HCT116 (cell line): Measurements from ENCODE around the gene CDHR5. TPM values are rescaled to one million over a fixed set of nuclear protein-coding genes. Genes with fewer than 3 reads are reported as not detected.

Experiments used
- ATAC-seq: fragments of 200-7000 bp; cut with Tn5 transposase; 2 replicates; pipeline ENCODE4 v1.9.1; 2020; ENCODE audit warnings: mild to moderate bottlenecking, moderate library complexity
- BruUV-seq: library from RNA; stranded (reverse); fragments of 400-500 nt; replicated peaks from 2 replicates; lab custom pipeline; 2021; lab: Mats Ljungman, UMichigan
- CTCF ChIA-PET: fragments of 300-600 bp; sonication (Branson Sonifier 250); formaldehyde crosslinking; loops from one replicate; lab custom pipeline; 2021; ENCODE audit warnings: antibody characterized with exemption; lab: Charles Lee
- POLR2A ChIA-PET: fragments of 300-600, 350-600 bp; sonication (Branson Sonifier 250); formaldehyde crosslinking; loops from one replicate; lab custom pipeline; 2021; ENCODE audit warnings: antibody characterized with exemption; lab: Charles Lee
- RAD21 ChIA-PET, 2 experiments: fragments of 300-600 bp; sonication (Branson Sonifier 250); formaldehyde crosslinking; loops; one replicate each; lab custom pipeline; 2023; ENCODE audit warnings: low total read pairs in 2 of 2; ENCODE audit not compliant: uncharacterized antibody in 2 of 2, unreplicated experiment in 2 of 2, low non-redundant PET in 1 of 2; lab: Charles Lee
- DNase-seq: peaks from one replicate; pipeline ENCODE4 v3.0.0-alpha.2; 2010; ENCODE audit warnings: low read depth, low spot score
- H2AFZ ChIP-seq: fragments of 200-600 bp; shearing (Covaris generic), sonication (generic); 2 replicates; pipeline ENCODE4 v1.6.1; 2017; ENCODE audit warnings: low read depth, mixed run types, mixed read lengths, antibody characterized with exemption, low read length; ENCODE audit not compliant: poor library complexity, severe bottlenecking
- H3K27ac ChIP-seq: 2 replicates; pipeline ENCODE4 v1.5.1; 2012; ENCODE audit warnings: low read depth, low read length
- H3K27me3 ChIP-seq: fragments of 200-600 bp; sonication (generic); 2 replicates; pipeline ENCODE4 v1.6.1; 2016; ENCODE audit warnings: mixed run types, low read length, mixed read lengths; ENCODE audit not compliant: insufficient read depth
- H3K36me3 ChIP-seq, 2 experiments: fragments of 200-500 bp in 1 of 2; fragments of 200-600 bp in 1 of 2; sonication (Bioruptor generic) in 1 of 2; sonication (generic) in 1 of 2; 2 replicates each; pipeline versions ENCODE4 v1.5.1 to v1.6.1; 2014 to 2016; ENCODE audit warnings: low read length in 2 of 2, inconsistent platforms in 1 of 2, mixed read lengths in 1 of 2, mixed run types in 1 of 2; ENCODE audit not compliant: insufficient read depth in 2 of 2, control insufficient read depth in 1 of 2
- H3K4me1 ChIP-seq, 2 experiments: fragments of 200-600 bp in 1 of 2; sonication (generic) in 1 of 2; 2 replicates each; pipeline versions ENCODE4 v1.5.1 to v1.6.1; 2012 to 2017; ENCODE audit warnings: low read length in 2 of 2, inconsistent platforms in 1 of 2, mild to moderate bottlenecking in 1 of 2, mixed read lengths in 1 of 2, mixed run types in 1 of 2, moderate library complexity in 1 of 2; ENCODE audit not compliant: insufficient read depth in 2 of 2, control insufficient read depth in 1 of 2
- H3K4me2 ChIP-seq: fragments of 200-600 bp; sonication (generic); 2 replicates; pipeline ENCODE4 v1.6.1; 2017; ENCODE audit warnings: mixed run types, low read length, mixed read lengths
- H3K4me3 ChIP-seq, 2 experiments: fragments of 200-600 bp in 1 of 2; sonication (generic) in 1 of 2; replicated peaks in 1 of 2; 2 replicates each; pipeline ENCODE4 v1.5.1; 2011 to 2016; ENCODE audit warnings: low read length in 2 of 2, control low read depth in 1 of 2, low read depth in 1 of 2, mild to moderate bottlenecking in 1 of 2, mixed read lengths in 1 of 2, mixed run types in 1 of 2
- H3K79me2 ChIP-seq: fragments of 200-600 bp; sonication (generic); 2 replicates; pipeline ENCODE4 v1.6.1; 2017; ENCODE audit warnings: mild to moderate bottlenecking, mixed run types, low read length, moderate library complexity, mixed read lengths; ENCODE audit not compliant: insufficient read depth
- H3K9ac ChIP-seq: fragments of 200-600 bp; sonication (generic); 2 replicates; pipeline ENCODE4 v1.6.1; 2016; ENCODE audit warnings: low read length, mixed read lengths
- H3K9me2 ChIP-seq: fragments of 200-600 bp; sonication (generic), shearing (Covaris generic); 2 replicates; pipeline ENCODE4 v1.6.1; 2017; ENCODE audit warnings: mixed run types, mild to moderate bottlenecking, moderate library complexity; ENCODE audit not compliant: insufficient read depth
- H3K9me3 ChIP-seq, 2 experiments: fragments of 200-500 bp in 1 of 2; fragments of 200-600 bp in 1 of 2; sonication (Bioruptor generic) in 1 of 2; sonication (generic) in 1 of 2; 2 replicates each; pipeline ENCODE4 v1.6.1; 2014 to 2017; ENCODE audit warnings: low read length in 2 of 2, mixed read lengths in 2 of 2, inconsistent platforms in 1 of 2, low read depth in 1 of 2, mild to moderate bottlenecking in 1 of 2, mixed run types in 1 of 2, moderate library complexity in 1 of 2; ENCODE audit not compliant: control insufficient read depth in 1 of 2, insufficient read depth in 1 of 2
- H4K20me1 ChIP-seq: fragments of 200-600 bp; sonication (generic), shearing (Covaris generic); 2 replicates; pipeline ENCODE4 v1.6.1; 2017; ENCODE audit warnings: mixed run types, mild to moderate bottlenecking, moderate library complexity; ENCODE audit not compliant: insufficient read depth
- CEBPB ChIP-seq: IDR thresholded peaks from 2 replicates; pipeline ENCODE4 v1.6.1; 2012; ENCODE audit warnings: low read depth
- ELF1 ChIP-seq: IDR thresholded peaks from 2 replicates; pipeline ENCODE4 v1.6.1; 2012; ENCODE audit warnings: low read depth, borderline replicate concordance
- FOSL1 ChIP-seq: IDR thresholded peaks from 2 replicates; pipeline ENCODE4 v1.6.1; 2012; ENCODE audit warnings: low read depth
- JUND ChIP-seq: IDR thresholded peaks from 2 replicates; pipeline ENCODE4 v1.6.1; 2012
- POLR2A ChIP-seq: IDR thresholded peaks from 2 replicates; pipeline ENCODE4 v1.7.0; 2011; ENCODE audit warnings: borderline replicate concordance; ENCODE audit not compliant: insufficient read depth, insufficient read length; ENCODE audit errors: extremely low read depth
- POLR2AphosphoS5 ChIP-seq: IDR thresholded peaks from 2 replicates; pipeline ENCODE4 v1.6.1; 2011; ENCODE audit warnings: mild to moderate bottlenecking, low read depth, low read length, moderate library complexity
- SIN3A ChIP-seq: IDR thresholded peaks from 2 replicates; pipeline ENCODE4 v1.6.1; 2012; ENCODE audit warnings: low read depth
- SP1 ChIP-seq: IDR thresholded peaks from 2 replicates; pipeline ENCODE4 v1.6.1; 2012; ENCODE audit warnings: low read depth
- SRF ChIP-seq: IDR thresholded peaks from 2 replicates; pipeline ENCODE4 v1.6.1; 2012; ENCODE audit warnings: low read depth
- TCF7L2 ChIP-seq: IDR thresholded peaks from 2 replicates; pipeline ENCODE4 v1.7.0; 2011; ENCODE audit warnings: borderline replicate concordance, inconsistent platforms; ENCODE audit not compliant: insufficient read depth, insufficient read length; ENCODE audit errors: extremely low read depth
- YY1 ChIP-seq: IDR thresholded peaks from 2 replicates; pipeline ENCODE4 v1.6.1; 2011; ENCODE audit warnings: low read length, low read depth, moderate library complexity, mild to moderate bottlenecking; ENCODE audit not compliant: insufficient replicate concordance; ENCODE audit errors: extremely low read depth
- ZFX ChIP-seq: fragments of 450-650 bp; IDR thresholded peaks from 2 replicates; pipeline ENCODE4 v1.6.1; 2017
- ZNF274 ChIP-seq: fragments of 200-500 bp; sonication (Bioruptor generic); IDR thresholded peaks from 2 replicates; pipeline ENCODE4 v1.6.1; 2014; ENCODE audit warnings: mild to moderate bottlenecking, low read depth, low read length, inconsistent platforms
- intact Hi-C: fragments of 100-400 bp; cut with micrococcal nuclease; formaldehyde crosslinking; loops from 2 replicates; pipeline ENCODE4 v1.10.0; 2022
- total RNA-seq: library from RNA; stranded (reverse); gene quantifications from one replicate; pipeline ENCODE4 v1.2.1, GENCODE V29; 2021; ENCODE audit not compliant: unreplicated experiment

The CDHR5 gene
- total RNA-seq, 1 experiment from 2014 or later: not detected

DNA sequence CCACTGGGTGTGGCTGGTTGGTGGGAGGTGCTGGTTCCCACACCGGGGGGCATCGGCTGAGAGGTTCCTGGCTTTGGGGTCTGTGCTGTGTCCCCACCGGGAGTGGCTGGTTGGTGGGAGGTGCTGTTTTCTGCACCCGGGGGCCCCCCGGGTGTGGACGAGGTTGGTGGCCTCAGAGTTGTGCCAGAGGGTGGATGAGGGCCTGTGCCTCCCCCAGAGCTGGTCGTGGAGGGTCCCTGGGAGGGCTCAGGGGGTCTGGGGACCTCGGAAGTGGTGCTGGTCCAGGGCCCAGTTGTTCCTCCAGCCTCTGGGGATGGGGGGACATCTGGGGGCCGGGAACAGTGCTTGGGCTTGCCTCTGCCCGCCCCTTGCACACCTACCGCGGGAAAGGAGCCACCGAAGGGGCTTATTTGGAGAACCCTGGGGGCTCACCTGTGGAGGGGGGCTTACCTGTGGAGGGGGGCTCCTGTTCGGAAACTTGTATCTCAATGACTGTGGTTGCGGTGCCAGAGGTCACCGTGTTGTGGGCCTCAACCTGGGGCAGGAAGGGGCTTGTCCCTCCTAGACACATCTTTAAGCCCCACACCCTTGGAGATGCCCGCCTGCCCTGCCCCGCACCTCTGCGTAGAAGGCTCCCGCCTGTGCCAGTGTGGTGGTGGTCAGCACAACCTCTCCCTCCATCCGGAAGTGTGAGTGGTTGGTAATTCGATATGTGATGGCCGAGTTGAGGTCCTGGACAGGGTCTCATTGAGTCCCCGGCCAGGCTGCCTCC lies 5.7 kb downstream of the CDHR5 start:
- Histone ChIP-seq H3K36me3 (peaks cover 3 to 4% of the 10 kb centered on the region in 2 experiments; a peak in 2 of 4 replicates), H3K4me2 (no peak overlapping the region), H3K79me2 (peaks cover 20% of the 10 kb centered on the region; the same call in 1 of the 2 replicates), H3K4me3 (no peak overlapping the region), H3K9ac (no peak overlapping the region), H3K9me2 (no peaks in the 10 kb centered on the region), H3K9me3 (no peaks in the 10 kb centered on the region), H3K4me1 (peaks cover 0 to 33% of the 10 kb centered on the region in 2 experiments; a peak in 3 of 4 replicates), H2AFZ (no peak overlapping the region), H3K27me3 (no peaks in the 10 kb centered on the region), H4K20me1 (peaks cover 1% of the 10 kb centered on the region; the same call in 1 of the 2 replicates), H3K27ac (no peak overlapping the region)
- ChIA-PET CTCF (no interaction called here), POLR2A (no interaction called here), RAD21 (no interaction called here)
- no peak for ATAC-seq
- intact Hi-C loops: no loop called here
- no peak for DNase-seq
- no TSS peak for BruUV-seq
- TF ChIP-seq TCF7L2 (no peak), POLR2A (no peak), FOSL1 (no peak), ELF1 (no peak), SRF (no peak), CEBPB (no peak), YY1 (no peak), JUND (no peak), ZFX (no peak), SIN3A (no peak), ZNF274 (no peak), POLR2AphosphoS5 (no peak), SP1 (no peak)
